Loucy (cell line): Measurements from ENCODE around the gene SMTN.

ENCODE experiments used
- H2AFZ ChIP-seq: fragments of 200-600 bp; sonication (generic); 2 replicates; pipeline ENCODE4 v1.6.0; 2016; ENCODE audit warnings: antibody characterized with exemption, mild to moderate bottlenecking, low read length, moderate library complexity
- H3F3A ChIP-seq: fragments of 200-600 bp; 2 replicates; pipeline ENCODE4 v1.6.0; 2016; ENCODE audit warnings: antibody characterized with exemption, low read depth, mild to moderate bottlenecking
- H3K27me3 ChIP-seq: fragments of 200-600 bp; sonication (generic); 2 replicates; pipeline ENCODE4 v1.6.1; 2014; ENCODE audit warnings: low read length, mild to moderate bottlenecking; ENCODE audit not compliant: insufficient read depth, poor library complexity, severe bottlenecking
- H3K36me3 ChIP-seq: fragments of 200-600 bp; sonication (generic); 2 replicates; pipeline ENCODE4 v1.6.1; 2016; ENCODE audit warnings: low read length; ENCODE audit not compliant: insufficient read depth
- H3K4me1 ChIP-seq: fragments of 200-600 bp; sonication (generic); 2 replicates; pipeline ENCODE4 v1.5.1; 2014; ENCODE audit warnings: low read length, mild to moderate bottlenecking; ENCODE audit not compliant: insufficient read depth, poor library complexity, severe bottlenecking
- H3K4me2 ChIP-seq: fragments of 200-600 bp; sonication (generic); 2 replicates; pipeline ENCODE4 v1.6.0; 2014; ENCODE audit warnings: antibody characterized with exemption, low read length, low read depth, mild to moderate bottlenecking; ENCODE audit not compliant: poor library complexity, severe bottlenecking
- H3K4me3 ChIP-seq: fragments of 200-600 bp; sonication (generic); 2 replicates; pipeline ENCODE4 v1.5.1; 2014; ENCODE audit warnings: low read length, mild to moderate bottlenecking, mixed read lengths; ENCODE audit not compliant: poor library complexity, severe bottlenecking
- H3K79me2 ChIP-seq: fragments of 200-600 bp; sonication (generic); 2 replicates; pipeline ENCODE4 v1.6.1; 2014; ENCODE audit warnings: low read length; ENCODE audit not compliant: insufficient read depth
- H3K9ac ChIP-seq: fragments of 200-600 bp; sonication (generic); 2 replicates; pipeline ENCODE4 v1.6.0; 2014; ENCODE audit warnings: mild to moderate bottlenecking, low read depth, low read length, moderate library complexity; ENCODE audit not compliant: poor library complexity, severe bottlenecking
- H3K9me2 ChIP-seq: fragments of 200-600 bp; sonication (generic); replicated peaks from 2 replicates; pipeline ENCODE4 v1.6.1; 2016; ENCODE audit warnings: low read depth, low read length, mixed read lengths
- H3K9me3 ChIP-seq: fragments of 200-600 bp; sonication (generic); 2 replicates; pipeline ENCODE4 v1.6.1; 2014; ENCODE audit warnings: mild to moderate bottlenecking, antibody characterized with exemption, low read length, low read depth; ENCODE audit not compliant: insufficient read depth
- H4K20me1 ChIP-seq: fragments of 200-600 bp; sonication (generic); 2 replicates; pipeline ENCODE4 v1.6.0; 2014; ENCODE audit warnings: antibody characterized with exemption, low read length, mild to moderate bottlenecking; ENCODE audit not compliant: insufficient read depth, poor library complexity, severe bottlenecking
- EZH2phosphoT487 ChIP-seq: fragments of 200-600 bp; IDR thresholded peaks from 2 replicates; pipeline ENCODE4 v1.6.1; 2018; ENCODE audit warnings: antibody characterized with exemption, mild to moderate bottlenecking, moderate library complexity, borderline replicate concordance
- TF ChIP-seq, protein P1 (sequence below): fragments of 200-600 bp; sonication (generic); conservative IDR thresholded peaks from 2 replicates; pipeline ENCODE4 v1.5.1; 2014; ENCODE audit warnings: mild to moderate bottlenecking, antibody characterized with exemption, low read length

The SMTN gene

DNA sequence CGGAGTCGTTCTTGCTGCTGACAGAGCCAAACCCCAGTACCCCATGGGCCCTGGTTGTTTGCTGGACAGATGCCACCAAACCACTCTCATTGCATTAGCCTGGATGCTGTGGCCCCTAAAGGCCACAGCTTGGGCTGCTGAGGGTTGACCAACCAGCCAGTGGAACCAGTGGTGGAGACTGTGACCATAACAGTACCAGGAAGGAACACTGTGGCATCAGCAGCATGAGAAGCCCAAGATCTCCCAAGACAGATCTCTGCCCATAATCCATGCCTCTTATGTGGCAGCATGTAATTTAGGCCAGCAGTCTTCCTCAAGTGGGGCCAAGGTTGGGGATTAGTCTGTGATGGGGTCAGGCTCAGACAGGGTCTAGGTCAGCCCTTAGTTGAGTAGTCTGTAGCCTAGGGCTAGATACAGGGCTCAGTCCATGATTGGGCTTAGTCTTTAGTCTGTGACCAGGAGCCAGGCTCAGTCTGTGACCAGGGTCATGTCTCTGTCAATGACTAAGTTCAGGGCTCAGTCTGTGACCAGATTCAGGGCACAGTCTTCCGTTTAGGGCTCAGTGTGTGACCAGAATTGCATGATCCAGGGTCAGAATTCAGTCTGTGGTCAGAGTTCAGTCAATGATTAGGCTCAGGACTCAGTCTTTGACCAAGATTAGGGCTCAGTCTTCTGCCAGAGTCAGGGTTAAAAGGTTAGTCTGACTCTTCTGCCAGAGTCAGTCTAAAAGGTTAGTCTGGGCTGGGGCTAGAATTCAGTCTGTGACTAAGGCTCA lies 37.1 kb downstream of the SMTN start:
- no peak overlapping the region for H2AFZ ChIP-seq
- H3K36me3 ChIP-seq, result no peaks in the 10 kb centered on the region
- no peaks in the 10 kb centered on the region for H4K20me1 ChIP-seq
- no peak overlapping the region for H3K4me3 ChIP-seq
- H3K9ac ChIP-seq, result no peak overlapping the region
- H3K4me2 ChIP-seq, result no peak overlapping the region
- no peaks in the 10 kb centered on the region for H3K4me1 ChIP-seq
- H3F3A ChIP-seq, result no peaks in the 10 kb centered on the region
- no peak for TF ChIP-seq EZH2phosphoT487
- TF ChIP-seq, protein P1, sequence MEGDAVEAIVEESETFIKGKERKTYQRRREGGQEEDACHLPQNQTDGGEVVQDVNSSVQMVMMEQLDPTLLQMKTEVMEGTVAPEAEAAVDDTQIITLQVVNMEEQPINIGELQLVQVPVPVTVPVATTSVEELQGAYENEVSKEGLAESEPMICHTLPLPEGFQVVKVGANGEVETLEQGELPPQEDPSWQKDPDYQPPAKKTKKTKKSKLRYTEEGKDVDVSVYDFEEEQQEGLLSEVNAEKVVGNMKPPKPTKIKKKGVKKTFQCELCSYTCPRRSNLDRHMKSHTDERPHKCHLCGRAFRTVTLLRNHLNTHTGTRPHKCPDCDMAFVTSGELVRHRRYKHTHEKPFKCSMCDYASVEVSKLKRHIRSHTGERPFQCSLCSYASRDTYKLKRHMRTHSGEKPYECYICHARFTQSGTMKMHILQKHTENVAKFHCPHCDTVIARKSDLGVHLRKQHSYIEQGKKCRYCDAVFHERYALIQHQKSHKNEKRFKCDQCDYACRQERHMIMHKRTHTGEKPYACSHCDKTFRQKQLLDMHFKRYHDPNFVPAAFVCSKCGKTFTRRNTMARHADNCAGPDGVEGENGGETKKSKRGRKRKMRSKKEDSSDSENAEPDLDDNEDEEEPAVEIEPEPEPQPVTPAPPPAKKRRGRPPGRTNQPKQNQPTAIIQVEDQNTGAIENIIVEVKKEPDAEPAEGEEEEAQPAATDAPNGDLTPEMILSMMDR, result no peak
- no peaks in the 10 kb centered on the region for H3K9me3 ChIP-seq
- H3K79me2 ChIP-seq, result no peaks in the 10 kb centered on the region
- H3K27me3 ChIP-seq, result no peaks in the 10 kb centered on the region
- H3K9me2 ChIP-seq, result no peaks in the 10 kb centered on the region

- H3K79me2 ChIP-seq, result no peaks in the 10 kb centered on the region
- no peaks in the 10 kb centered on the region for H3K9me2 ChIP-seq
- H3K4me1 ChIP-seq, result no peaks in the 10 kb centered on the region
- H3K36me3 ChIP-seq, result no peaks in the 10 kb centered on the region
- no peaks in the 10 kb centered on the region for H3K27me3 ChIP-seq
- H3K9me3 ChIP-seq, result no peaks in the 10 kb centered on the region
- H3K4me2 ChIP-seq, result no peak overlapping the region
- H3K4me3 ChIP-seq, result no peak overlapping the region
- H3F3A ChIP-seq, result no peaks in the 10 kb centered on the region
- H2AFZ ChIP-seq, result no peak overlapping the region
- TF ChIP-seq, protein P1, result no peak
- no peak for TF ChIP-seq EZH2phosphoT487
- no peak overlapping the region for H3K9ac ChIP-seq
- no peaks in the 10 kb centered on the region for H4K20me1 ChIP-seq
Measured at GRCh38 chr22:31119026-31119717, 38.1 kb downstream of the SMTN start.

DNA sequence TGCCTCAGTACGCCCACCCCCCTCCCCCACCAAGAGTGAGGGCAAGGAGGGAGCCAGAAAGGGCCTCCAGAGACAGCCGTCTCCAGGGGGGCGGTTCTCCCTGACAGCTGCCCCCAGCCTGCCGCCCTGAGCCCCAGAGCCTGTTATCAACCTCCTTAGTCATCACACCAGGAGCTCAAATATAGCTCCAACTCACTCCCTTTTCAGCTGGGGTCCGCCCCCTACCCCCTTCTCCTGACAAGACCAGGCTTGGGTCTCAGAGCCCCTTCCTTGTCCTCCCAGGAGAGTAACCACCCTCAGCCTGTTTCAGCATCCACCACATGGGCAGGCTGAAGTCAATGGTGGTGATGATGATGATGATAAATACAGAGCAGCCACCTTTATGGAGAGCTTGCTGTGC lies 39.1 kb downstream of the SMTN start:
- TF ChIP-seq EZH2phosphoT487, result no peak
- TF ChIP-seq, protein P1, result no peak
- Histone ChIP-seq H3K9me3 (no peaks in the 10 kb centered on the region), H3K27me3 (no peaks in the 10 kb centered on the region), H2AFZ (no peak overlapping the region), H3K4me1 (no peaks in the 10 kb centered on the region), H4K20me1 (no peaks in the 10 kb centered on the region), H3K79me2 (no peaks in the 10 kb centered on the region), H3K36me3 (no peaks in the 10 kb centered on the region), H3F3A (no peaks in the 10 kb centered on the region), H3K4me3 (no peak overlapping the region), H3K9ac (no peak overlapping the region), H3K4me2 (no peak overlapping the region), H3K9me2 (no peaks in the 10 kb centered on the region)
